Vagina (tissue), 2 donors: ENCODE data around the gene CACNA1C. TPM values are rescaled to one million over a fixed set of nuclear protein-coding genes. Genes with fewer than 3 reads are reported as not detected.
A peak's percentile ranks its signal among the peaks of the same experiment; 100 is the strongest.
"Not testable (repeated sequence)": the region's sequence is repeated elsewhere in the genome, so short reads cannot be mapped to it uniquely, and the experiment has no call there.

ENCODE experiments used
- DNase-seq, 2 donors: peaks; one replicate each; pipeline ENCODE4 v3.0.0-alpha.2; 2017; ENCODE audit errors: extremely low spot score in 2 of 2
- H3K27ac ChIP-seq: fragments of 200-600 bp; sonication (generic); one replicate; pipeline ENCODE4 v1.5.1; 2019
- H3K27me3 ChIP-seq: fragments of 200-600 bp; sonication (generic); one replicate; pipeline ENCODE4 v1.5.1; 2019
- H3K36me3 ChIP-seq, 2 donors: fragments of 200-600 bp; sonication (generic); one replicate each; pipeline ENCODE4 v1.5.1; 2017 to 2019
- H3K4me1 ChIP-seq: fragments of 200-600 bp; sonication (generic); one replicate; pipeline ENCODE4 v1.5.1; 2019
- H3K4me3 ChIP-seq, 2 donors: fragments of 200-600 bp; sonication (generic); 1 replicate in 1 of 2; 2 replicates in 1 of 2; pipeline ENCODE4 v1.5.1; 2016 to 2019
- H3K9me3 ChIP-seq: fragments of 200-600 bp; sonication (generic); one replicate; pipeline ENCODE4 v1.5.1; 2019
- POLR2A ChIP-seq, 2 donors: fragments of 450-650 bp; IDR thresholded peaks; one replicate each; pipeline ENCODE4 v1.6.1; 2017; ENCODE audit warnings: antibody characterized with exemption in 2 of 2, mild to moderate bottlenecking in 2 of 2, moderate library complexity in 2 of 2
- POLR2AphosphoS5 ChIP-seq, 2 donors: sonication (generic); formaldehyde crosslinking; IDR thresholded peaks; one replicate each; pipeline ENCODE4 v1.9.0; 2017; ENCODE audit warnings: antibody characterized with exemption in 2 of 2, mild to moderate bottlenecking in 2 of 2, low read depth in 1 of 2; ENCODE audit not compliant: insufficient read depth in 1 of 2
- intact Hi-C: fragments of 100-400 bp; cut with DNase I; formaldehyde crosslinking; loops from one replicate; pipeline ENCODE4 v1.15.1; 2023
- total RNA-seq: library from RNA; depleted of rRNA; stranded (reverse); fragments of >200 nt; gene quantifications from one replicate; pipeline ENCODE4 v1.2.3, GENCODE V29; 2016
- TF ChIP-seq, protein P1 (sequence below), 3 experiments: fragments of 450-650 bp in 2 of 3; fragments of 200-600 bp in 1 of 3; sonication (generic) in 1 of 3; IDR thresholded peaks; one replicate each; pipeline ENCODE4 v1.5.1; 2017 to 2019; ENCODE audit warnings: antibody characterized with exemption in 3 of 3, mild to moderate bottlenecking in 2 of 3, moderate library complexity in 2 of 3

The CACNA1C gene
- total RNA-seq, 1 donor from 2014 or later, result 9.8 TPM

- no peak for DNase-seq
- TF ChIP-seq, protein P1, sequence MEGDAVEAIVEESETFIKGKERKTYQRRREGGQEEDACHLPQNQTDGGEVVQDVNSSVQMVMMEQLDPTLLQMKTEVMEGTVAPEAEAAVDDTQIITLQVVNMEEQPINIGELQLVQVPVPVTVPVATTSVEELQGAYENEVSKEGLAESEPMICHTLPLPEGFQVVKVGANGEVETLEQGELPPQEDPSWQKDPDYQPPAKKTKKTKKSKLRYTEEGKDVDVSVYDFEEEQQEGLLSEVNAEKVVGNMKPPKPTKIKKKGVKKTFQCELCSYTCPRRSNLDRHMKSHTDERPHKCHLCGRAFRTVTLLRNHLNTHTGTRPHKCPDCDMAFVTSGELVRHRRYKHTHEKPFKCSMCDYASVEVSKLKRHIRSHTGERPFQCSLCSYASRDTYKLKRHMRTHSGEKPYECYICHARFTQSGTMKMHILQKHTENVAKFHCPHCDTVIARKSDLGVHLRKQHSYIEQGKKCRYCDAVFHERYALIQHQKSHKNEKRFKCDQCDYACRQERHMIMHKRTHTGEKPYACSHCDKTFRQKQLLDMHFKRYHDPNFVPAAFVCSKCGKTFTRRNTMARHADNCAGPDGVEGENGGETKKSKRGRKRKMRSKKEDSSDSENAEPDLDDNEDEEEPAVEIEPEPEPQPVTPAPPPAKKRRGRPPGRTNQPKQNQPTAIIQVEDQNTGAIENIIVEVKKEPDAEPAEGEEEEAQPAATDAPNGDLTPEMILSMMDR (IDR thresholded peaks at IDR 0.05), result no peak
- TF ChIP-seq POLR2AphosphoS5 (IDR thresholded peaks at IDR 0.05; ENCODE audit: insufficient read depth in 1 of 2, low read depth in 1 of 2), result no peak
- TF ChIP-seq POLR2A (IDR thresholded peaks at IDR 0.05), result no peak
- intact Hi-C loops, result no loop called here
- Histone ChIP-seq H3K4me3 (no peak overlapping the region), H3K27me3 (no peaks in the 10 kb centered on the region), H3K36me3 (no peaks in the 10 kb centered on the region), H3K9me3 (no peaks in the 10 kb centered on the region), H3K27ac (no peak overlapping the region), H3K4me1 (no peaks in the 10 kb centered on the region)
These were observed 687.2 kb downstream of the CACNA1C start for GRCh38 chr12:2739832-2740641.

GRCh38 chr12:2742037-2742436, 689.2 kb downstream of the CACNA1C start:
- intact Hi-C loops, H3K4me1 ChIP-seq, H3K27ac ChIP-seq, H3K4me3 ChIP-seq, DNase-seq, H3K9me3 ChIP-seq, H3K36me3 ChIP-seq, H3K27me3 ChIP-seq: not testable (repeated sequence)

DNA sequence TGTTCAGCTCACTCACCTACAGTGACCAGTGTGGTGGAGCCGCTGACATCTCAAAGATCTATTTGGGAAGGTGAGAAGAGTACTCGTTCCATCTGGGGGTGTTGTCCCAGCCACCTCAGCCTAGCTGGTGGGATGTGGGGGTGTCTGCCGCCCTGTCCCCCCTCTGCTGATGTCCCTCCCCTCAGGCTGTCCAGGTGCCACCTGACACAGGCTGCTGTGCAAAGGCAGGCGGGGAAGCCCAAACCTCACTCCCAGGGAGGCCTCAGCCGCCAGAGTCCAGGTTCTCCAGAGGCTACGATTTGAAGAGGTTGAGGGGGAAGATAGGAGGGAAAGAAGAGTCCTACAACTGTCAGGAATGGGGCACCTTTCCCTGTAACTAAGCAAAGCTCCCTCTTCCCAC, 690.7 kb downstream of the CACNA1C start:
- Histone ChIP-seq H3K27ac (no peak overlapping the region), H3K27me3 (no peaks in the 10 kb centered on the region), H3K36me3 (no peaks in the 10 kb centered on the region), H3K9me3 (no peaks in the 10 kb centered on the region), H3K4me1 (no peaks in the 10 kb centered on the region), H3K4me3 (no peak overlapping the region)
- intact Hi-C loops, result no loop called here
- DNase-seq, result peak in 1 of 2 donors; percentile 65
- TF ChIP-seq, protein P1 (IDR thresholded peaks at IDR 0.05), result no peak
- no peak for TF ChIP-seq POLR2A (IDR thresholded peaks at IDR 0.05)
- no peak for TF ChIP-seq POLR2AphosphoS5 (IDR thresholded peaks at IDR 0.05; ENCODE audit: insufficient read depth in 1 of 2, low read depth in 1 of 2)

GRCh38 chr12:2745655-2746054, 692.9 kb downstream of the CACNA1C start:
- no peak overlapping the region for H3K4me3 ChIP-seq
- H3K27me3 ChIP-seq, result no peaks in the 10 kb centered on the region
- H3K36me3 ChIP-seq, result no peaks in the 10 kb centered on the region
- TF ChIP-seq POLR2A (IDR thresholded peaks at IDR 0.05), result no peak
- intact Hi-C loops, result no loop called here
- no peaks in the 10 kb centered on the region for H3K4me1 ChIP-seq
- DNase-seq, result no peak
- H3K9me3 ChIP-seq, result no peaks in the 10 kb centered on the region
- H3K27ac ChIP-seq, result no peak overlapping the region

Other genes starting within 250 kb of the CACNA1C start
- gene LRTM2, start 232.4 kb upstream of the CACNA1C start, total RNA-seq, result not detected
- 2.2 TPM for gene CACNA2D4, start 134.3 kb upstream of the CACNA1C start, total RNA-seq
- 17.4 TPM for gene DCP1B, start 48.5 kb upstream of the CACNA1C start, total RNA-seq